Upper lobe of right lung (tissue), 1 donor: Measurements from ENCODE around the gene ATP11C. TPM values are rescaled to one million over a fixed set of nuclear protein-coding genes. Genes with fewer than 3 reads are reported as not detected.

ENCODE experiments used
- ATAC-seq: fragments of 200-7000 bp; cut with Tn5 transposase; one replicate; pipeline ENCODE4 v1.9.1; 2020; ENCODE audit warnings: mild to moderate bottlenecking, moderate library complexity
- DNase-seq: peaks from one replicate; pipeline ENCODE4 v3.0.0-alpha.2; 2020
- H3K27ac ChIP-seq: fragments of 200-600 bp; one replicate; pipeline ENCODE4 v1.8.0; 2022
- H3K27me3 ChIP-seq: fragments of 200-600 bp; one replicate; pipeline ENCODE4 v1.8.0; 2022; ENCODE audit warnings: mild to moderate bottlenecking
- H3K36me3 ChIP-seq: fragments of 200-600 bp; one replicate; pipeline ENCODE4 v1.8.0; 2022
- H3K4me1 ChIP-seq: fragments of 200-600 bp; one replicate; pipeline ENCODE4 v1.8.0; 2022
- H3K4me3 ChIP-seq: fragments of 200-600 bp; one replicate; pipeline ENCODE4 v1.8.0; 2022; ENCODE audit warnings: mild to moderate bottlenecking
- H3K9me3 ChIP-seq: fragments of 200-600 bp; one replicate; pipeline ENCODE4 v1.8.0; 2022
- intact Hi-C: fragments of 100-400 bp; cut with DNase I; formaldehyde crosslinking; loops from one replicate; pipeline ENCODE4 v1.11.0; 2022
- total RNA-seq: library from RNA; stranded (reverse); fragmentation: NEBNext Ultra II Directional; extraction: Animal tissue kit (Norgen Biotek cat#: 25700); gene quantifications from one replicate; pipeline ENCODE4 v1.2.1, GENCODE V29; 2021
- TF ChIP-seq, protein P1 (sequence below): fragments of 200-600 bp; IDR thresholded peaks from one replicate; pipeline ENCODE4 v1.8.0; 2022; ENCODE audit warnings: antibody characterized with exemption
- donor health status: DM: no; HTN: yes; CAD: no; lungs with severe emphysema.

ATP11C gene
- total RNA-seq, 1 donor from 2014 or later: 19.6 TPM

DNA sequence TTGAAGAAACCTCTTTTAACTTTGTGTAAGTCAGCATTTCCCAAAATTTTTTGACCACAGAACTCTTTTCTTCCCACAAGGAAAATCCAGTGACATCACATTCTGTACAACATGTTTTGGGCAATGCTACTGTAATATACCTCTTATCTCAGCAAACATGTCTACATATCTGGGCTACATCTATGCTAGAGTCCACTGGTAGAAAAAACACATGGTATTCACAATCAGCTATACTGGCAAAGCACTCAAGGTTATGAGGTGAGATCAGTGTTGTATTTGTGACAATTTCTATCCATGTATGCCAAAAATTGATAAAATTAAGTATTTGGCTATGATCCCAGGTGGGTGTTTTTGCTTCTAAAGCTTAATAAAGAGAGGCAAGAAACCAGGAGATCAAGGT, 98.0 kb downstream of the ATP11C start:
- Histone ChIP-seq H3K27ac (no peak overlapping the region), H3K4me1 (peaks cover 6% of the 10 kb centered on the region), H3K9me3 (no peaks in the 10 kb centered on the region), H3K27me3 (no peaks in the 10 kb centered on the region), H3K36me3 (no peaks in the 10 kb centered on the region), H3K4me3 (no peak overlapping the region)
- intact Hi-C loops: no loop called here
- no peak for DNase-seq
- TF ChIP-seq, protein P1, sequence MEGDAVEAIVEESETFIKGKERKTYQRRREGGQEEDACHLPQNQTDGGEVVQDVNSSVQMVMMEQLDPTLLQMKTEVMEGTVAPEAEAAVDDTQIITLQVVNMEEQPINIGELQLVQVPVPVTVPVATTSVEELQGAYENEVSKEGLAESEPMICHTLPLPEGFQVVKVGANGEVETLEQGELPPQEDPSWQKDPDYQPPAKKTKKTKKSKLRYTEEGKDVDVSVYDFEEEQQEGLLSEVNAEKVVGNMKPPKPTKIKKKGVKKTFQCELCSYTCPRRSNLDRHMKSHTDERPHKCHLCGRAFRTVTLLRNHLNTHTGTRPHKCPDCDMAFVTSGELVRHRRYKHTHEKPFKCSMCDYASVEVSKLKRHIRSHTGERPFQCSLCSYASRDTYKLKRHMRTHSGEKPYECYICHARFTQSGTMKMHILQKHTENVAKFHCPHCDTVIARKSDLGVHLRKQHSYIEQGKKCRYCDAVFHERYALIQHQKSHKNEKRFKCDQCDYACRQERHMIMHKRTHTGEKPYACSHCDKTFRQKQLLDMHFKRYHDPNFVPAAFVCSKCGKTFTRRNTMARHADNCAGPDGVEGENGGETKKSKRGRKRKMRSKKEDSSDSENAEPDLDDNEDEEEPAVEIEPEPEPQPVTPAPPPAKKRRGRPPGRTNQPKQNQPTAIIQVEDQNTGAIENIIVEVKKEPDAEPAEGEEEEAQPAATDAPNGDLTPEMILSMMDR: no peak
- no peak for ATAC-seq

DNA sequence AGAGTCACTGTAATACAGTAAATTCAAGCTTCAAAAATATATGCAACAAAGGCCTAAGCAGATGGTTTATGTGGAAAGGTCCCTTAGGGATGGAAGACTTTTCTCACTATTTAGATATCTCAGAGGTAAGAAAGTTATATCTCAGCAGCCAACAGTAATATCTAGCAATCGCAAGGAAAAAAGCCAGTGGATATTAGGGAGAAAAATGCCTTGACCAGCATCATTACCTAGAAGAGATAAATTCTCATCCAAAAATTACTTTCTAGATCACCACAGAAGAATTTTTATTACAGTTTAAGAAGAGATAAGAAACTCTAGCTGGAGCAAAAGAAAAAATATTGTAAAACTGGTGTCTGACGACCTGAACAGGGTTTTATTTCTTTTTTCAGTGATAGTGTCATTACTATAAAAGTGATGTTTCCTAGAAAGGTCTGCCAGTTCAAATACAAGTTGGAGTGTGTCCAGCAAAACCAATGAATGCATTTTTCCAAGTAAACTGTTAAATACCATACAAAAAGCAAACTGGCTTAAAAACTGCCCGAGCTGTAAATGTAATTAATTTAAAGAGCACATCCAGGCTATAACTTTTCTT, 100.0 kb downstream of the ATP11C start:
- intact Hi-C loops: no loop called here

DNA sequence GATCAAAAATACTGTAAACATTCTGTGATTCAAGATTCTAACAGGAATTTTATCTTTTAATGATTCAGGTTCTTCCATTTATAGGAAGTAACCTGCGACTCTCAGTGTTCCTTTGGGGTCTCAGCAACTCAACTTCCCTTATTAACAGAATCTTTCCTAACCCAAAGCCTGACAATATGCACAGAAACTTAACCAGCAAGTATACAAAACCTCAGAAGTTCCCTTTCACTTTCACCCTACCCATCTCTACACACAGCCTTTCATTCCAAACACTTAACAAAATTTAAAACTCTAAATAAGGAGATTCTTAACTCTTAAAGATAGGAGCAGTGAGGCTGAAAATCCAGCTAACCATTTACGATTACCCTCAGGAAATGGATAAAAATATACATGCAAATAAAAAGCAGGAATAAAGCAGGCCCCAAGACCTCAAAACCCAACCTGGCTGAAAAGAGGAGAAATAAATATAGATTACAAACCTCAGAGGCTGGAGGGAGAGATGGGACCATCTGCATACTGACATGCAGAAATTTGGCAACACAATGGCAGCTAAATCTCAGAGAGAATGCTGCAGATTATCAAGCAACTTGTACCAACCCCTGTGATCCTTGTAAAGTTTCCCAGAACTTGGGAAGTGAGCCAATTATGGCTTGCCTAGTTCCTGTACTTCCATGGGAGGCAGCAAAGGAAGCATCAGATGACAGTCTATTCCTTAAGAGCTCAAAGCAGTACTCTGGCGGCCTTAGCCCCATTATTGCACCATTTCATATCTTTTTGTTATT, 101.0 kb downstream of the ATP11C start:
- no peak for DNase-seq
- Histone ChIP-seq H3K36me3 (no peaks in the 10 kb centered on the region), H3K4me1 (peaks cover 6% of the 10 kb centered on the region), H3K27me3 (no peaks in the 10 kb centered on the region), H3K9me3 (no peaks in the 10 kb centered on the region), H3K27ac (no peak overlapping the region), H3K4me3 (no peak overlapping the region)
- no peak for ATAC-seq
- intact Hi-C loops: no loop called here
- TF ChIP-seq, protein P1: no peak

More for the DNA sequence above, 100.0 kb downstream of the ATP11C start:
- Histone ChIP-seq H3K27me3 (no peaks in the 10 kb centered on the region), H3K4me1 (peaks cover 6% of the 10 kb centered on the region), H3K9me3 (no peaks in the 10 kb centered on the region), H3K27ac (no peak overlapping the region), H3K4me3 (no peak overlapping the region), H3K36me3 (no peaks in the 10 kb centered on the region)
- TF ChIP-seq, protein P1: no peak
- ATAC-seq (no peak), DNase-seq (no peak)

DNA sequence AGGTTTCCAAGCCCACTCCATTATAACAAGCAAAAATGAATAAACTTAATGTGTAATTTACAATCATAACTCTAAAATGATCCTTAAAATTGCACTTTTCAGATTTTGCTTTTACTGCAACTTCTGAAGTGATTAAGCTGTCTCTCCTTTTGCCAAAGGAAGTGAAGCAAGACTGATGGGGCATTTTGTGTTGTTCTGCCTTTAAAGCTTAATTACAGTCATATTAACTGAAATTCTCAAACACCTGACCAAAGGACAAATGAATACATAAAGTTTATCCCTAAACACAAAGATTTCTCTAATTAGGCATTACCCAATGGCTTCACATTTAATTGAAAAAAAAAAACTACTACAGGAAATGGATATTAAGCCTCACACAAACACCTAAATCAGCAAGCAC, 101.8 kb downstream of the ATP11C start:
- Histone ChIP-seq H3K4me3 (no peak overlapping the region), H3K9me3 (no peaks in the 10 kb centered on the region), H3K4me1 (peaks cover 13% of the 10 kb centered on the region), H3K36me3 (no peaks in the 10 kb centered on the region), H3K27ac (no peak overlapping the region), H3K27me3 (no peaks in the 10 kb centered on the region)
- ATAC-seq (no peak), DNase-seq (no peak)
- intact Hi-C loops: no loop called here
- TF ChIP-seq, protein P1: no peak

DNA sequence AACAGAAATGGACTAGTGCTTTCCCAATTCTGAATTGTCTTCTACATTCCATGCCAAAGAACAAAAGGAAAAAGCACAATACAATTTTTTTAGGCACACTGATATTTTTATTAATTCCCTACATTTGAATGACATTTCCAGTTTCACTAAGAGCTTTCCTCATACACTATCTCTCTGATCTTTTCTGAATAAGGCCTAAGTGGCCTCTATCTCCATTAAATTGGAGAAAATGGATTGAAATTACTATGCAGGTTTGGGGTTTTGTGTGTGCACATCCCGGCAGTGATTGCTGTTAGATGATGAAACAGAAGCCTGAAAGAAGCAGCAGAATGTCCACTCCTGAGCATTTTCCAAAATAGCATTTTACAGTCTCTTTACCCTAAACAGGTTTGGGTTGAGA, 104.0 kb downstream of the ATP11C start:
- H3K36me3 ChIP-seq: no peaks in the 10 kb centered on the region
- peaks cover 17% of the 10 kb centered on the region for H3K4me1 ChIP-seq
- H3K9me3 ChIP-seq: no peaks in the 10 kb centered on the region

More for the DNA sequence above, 104.0 kb downstream of the ATP11C start:
- TF ChIP-seq, protein P1: no peak
- DNase-seq (no peak), ATAC-seq (no peak)
- intact Hi-C loops: no loop called here
- H3K27me3 ChIP-seq: no peaks in the 10 kb centered on the region
- no peak overlapping the region for H3K27ac ChIP-seq
- H3K4me3 ChIP-seq: no peak overlapping the region
